ENCODE results near the gene KCNK4. TPM values are rescaled to one million over a fixed set of nuclear protein-coding genes. Genes with fewer than 3 reads are reported as not detected.

KCNK4 gene
- polyA plus RNA-seq, 1 experiment = not detected

DNA sequence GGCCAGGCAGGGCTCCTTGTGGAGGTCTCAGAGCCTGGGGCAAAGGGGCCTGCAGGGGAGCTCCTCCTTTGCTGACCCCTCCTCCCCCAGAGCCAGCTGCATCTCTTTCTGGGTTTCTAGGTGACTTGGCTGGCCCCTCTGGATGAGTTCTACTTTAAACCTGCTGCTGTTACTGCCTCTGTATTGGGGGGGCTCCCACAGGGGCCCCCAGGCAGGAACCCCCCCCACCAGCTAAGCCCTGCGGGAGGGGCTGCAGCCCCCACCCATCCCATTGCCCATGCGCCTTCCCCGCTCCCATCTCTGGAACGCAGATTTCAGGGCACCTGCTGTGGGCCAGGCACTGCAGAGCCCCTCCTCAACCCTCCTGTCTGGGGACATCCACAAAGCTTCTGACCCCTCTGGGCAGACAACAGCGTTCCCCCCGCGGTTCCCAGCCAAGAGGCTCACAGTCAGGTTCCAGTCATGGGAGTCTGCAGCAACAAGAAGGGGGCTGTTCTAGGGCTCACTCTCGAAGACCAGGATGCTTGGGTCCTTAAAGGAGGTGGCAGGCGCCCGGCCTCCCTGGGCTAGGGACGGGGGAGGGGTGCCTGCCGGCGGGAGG, 40.6 kb upstream of the KCNK4 start:
- TF ChIP-seq, protein P1, sequence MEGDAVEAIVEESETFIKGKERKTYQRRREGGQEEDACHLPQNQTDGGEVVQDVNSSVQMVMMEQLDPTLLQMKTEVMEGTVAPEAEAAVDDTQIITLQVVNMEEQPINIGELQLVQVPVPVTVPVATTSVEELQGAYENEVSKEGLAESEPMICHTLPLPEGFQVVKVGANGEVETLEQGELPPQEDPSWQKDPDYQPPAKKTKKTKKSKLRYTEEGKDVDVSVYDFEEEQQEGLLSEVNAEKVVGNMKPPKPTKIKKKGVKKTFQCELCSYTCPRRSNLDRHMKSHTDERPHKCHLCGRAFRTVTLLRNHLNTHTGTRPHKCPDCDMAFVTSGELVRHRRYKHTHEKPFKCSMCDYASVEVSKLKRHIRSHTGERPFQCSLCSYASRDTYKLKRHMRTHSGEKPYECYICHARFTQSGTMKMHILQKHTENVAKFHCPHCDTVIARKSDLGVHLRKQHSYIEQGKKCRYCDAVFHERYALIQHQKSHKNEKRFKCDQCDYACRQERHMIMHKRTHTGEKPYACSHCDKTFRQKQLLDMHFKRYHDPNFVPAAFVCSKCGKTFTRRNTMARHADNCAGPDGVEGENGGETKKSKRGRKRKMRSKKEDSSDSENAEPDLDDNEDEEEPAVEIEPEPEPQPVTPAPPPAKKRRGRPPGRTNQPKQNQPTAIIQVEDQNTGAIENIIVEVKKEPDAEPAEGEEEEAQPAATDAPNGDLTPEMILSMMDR (IDR thresholded peaks at IDR 0.05; ENCODE audit: insufficient read depth, low read depth, low read length) = no peak
- ChIA-PET CTCF (interaction anchor here (0.6 to 8.2 kb wide), 20 partner anchors 8 to 107 kb away, joined by 3 to 92 read pairs (median 6); partner anchors contain the start of genes CATSPERZ, ESRRA, FERMT3 and FKBP2), POLR2A (no interaction called here)
- peak overlapping the region; percentile 79 for H3K4me3 ChIP-seq (ENCODE audit: low read depth, low read length)
- peaks cover 5% of the 10 kb centered on the region for H3K36me3 ChIP-seq (ENCODE audit: control insufficient read depth, insufficient read depth, low read length)
- H3K27me3 ChIP-seq (ENCODE audit: control insufficient read depth, insufficient read depth, low read length) = no peaks in the 10 kb centered on the region
- no peak for DNase-seq (ENCODE audit: low read depth)

DNA sequence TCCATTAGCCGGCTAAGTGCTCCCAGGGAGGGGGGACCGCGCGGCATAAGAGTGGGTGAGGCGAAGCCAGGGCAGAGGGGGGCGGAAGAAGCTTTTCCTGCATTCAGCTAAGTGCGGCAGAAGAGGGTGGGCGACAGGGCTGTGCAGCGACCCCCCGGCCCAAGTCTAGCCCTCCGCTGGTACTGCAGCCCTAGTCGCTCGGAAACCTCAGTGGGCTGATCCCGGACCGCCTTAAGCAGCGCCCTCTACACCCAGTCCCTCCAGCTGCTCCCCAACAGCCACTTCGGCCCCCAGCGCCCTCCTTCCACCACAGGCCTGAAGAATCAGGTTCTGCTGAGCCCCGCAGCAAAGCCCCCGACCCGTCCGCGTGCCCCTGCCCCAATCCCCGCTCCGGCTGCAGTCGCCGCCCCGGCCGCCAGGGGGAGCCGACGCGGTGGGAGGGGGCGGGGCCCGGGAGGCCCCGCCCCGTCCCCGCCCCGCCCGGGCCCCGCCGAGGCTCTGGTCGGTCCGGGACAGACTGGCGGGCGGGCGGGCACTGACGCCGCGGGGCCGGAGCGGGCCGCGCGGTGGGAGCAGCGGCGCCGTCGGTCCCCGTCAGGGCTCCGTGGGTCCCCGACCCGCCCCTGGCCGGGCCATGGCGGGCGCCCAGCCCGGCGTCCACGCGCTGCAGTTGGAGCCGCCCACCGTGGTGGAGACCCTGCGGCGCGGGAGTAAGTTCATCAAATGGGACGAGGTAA, 39.9 kb upstream of the KCNK4 start, which contains the start of gene PLCB3:
PLCB3 (plus strand) TSS at position 515 of the 737 bp plus-strand sequence; CDS start at position 635, 120 bp downstream.
- no peaks in the 10 kb centered on the region for H3K27me3 ChIP-seq (ENCODE audit: control insufficient read depth, insufficient read depth, low read length)
- CTCF ChIA-PET = interaction anchor here (0.6 to 8.2 kb wide), 27 partner anchors 8 to 106 kb away, joined by 3 to 92 read pairs (median 5); partner anchors contain the start of genes CATSPERZ, DNAJC4, ESRRA and FERMT3
- POLR2A ChIA-PET = no interaction called here
- DNase-seq (ENCODE audit: low read depth) = no peak
- H3K4me3 ChIP-seq (ENCODE audit: low read depth, low read length) = peak within 1 kb of the TSS; percentile 79
- TF ChIP-seq, protein P1 (IDR thresholded peaks at IDR 0.05; ENCODE audit: insufficient read depth, low read depth, low read length) = peak; percentile 68
- peaks cover 10% of the 10 kb centered on the region for H3K36me3 ChIP-seq (ENCODE audit: control insufficient read depth, insufficient read depth, low read length)

DNA sequence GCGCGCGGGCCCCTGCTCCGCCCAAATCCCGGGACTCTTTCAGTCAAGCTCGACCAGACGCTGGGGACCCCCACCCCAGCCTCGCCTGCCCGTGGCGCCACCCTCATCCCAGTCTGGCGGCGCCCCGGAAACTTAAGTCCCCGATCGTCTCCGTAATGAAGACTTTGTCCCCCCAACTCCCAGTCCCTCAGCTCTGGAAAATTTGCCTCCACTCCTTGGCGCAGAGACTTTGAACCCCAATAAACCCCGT, 39.4 kb upstream of the KCNK4 start:
- ChIA-PET CTCF (interaction anchor here (0.6 to 8.2 kb wide), 22 partner anchors 9 to 102 kb away, joined by 3 to 92 read pairs (median 6); partner anchors contain the start of genes CATSPERZ, DNAJC4, ESRRA and FERMT3), POLR2A (no interaction called here)
- Histone ChIP-seq H3K27me3 (ENCODE audit: control insufficient read depth, insufficient read depth, low read length) (no peaks in the 10 kb centered on the region), H3K36me3 (ENCODE audit: control insufficient read depth, insufficient read depth, low read length) (peaks cover 15% of the 10 kb centered on the region), H3K4me3 (ENCODE audit: low read depth, low read length) (peak overlapping the region; percentile 79)
- TF ChIP-seq, protein P1 (IDR thresholded peaks at IDR 0.05; ENCODE audit: insufficient read depth, low read depth, low read length) = no peak
- DNase-seq (ENCODE audit: low read depth) = no peak

- CTCF ChIA-PET = interaction anchor here (0.6 to 8.2 kb wide), 20 partner anchors 9 to 109 kb away, joined by 3 to 92 read pairs (median 6); partner anchors contain the start of genes CATSPERZ, DNAJC4, ESRRA and FERMT3
- POLR2A ChIA-PET = interaction anchor here (0.5 to 0.7 kb wide), 3 partner anchors 79 to 1592 kb away, joined by 3 to 14 read pairs (median 6); no protein-coding TSS in a partner anchor
- Histone ChIP-seq H3K4me3 (ENCODE audit: low read depth, low read length) (peak overlapping the region; percentile 79), H3K27me3 (ENCODE audit: control insufficient read depth, insufficient read depth, low read length) (no peaks in the 10 kb centered on the region), H3K36me3 (ENCODE audit: control insufficient read depth, insufficient read depth, low read length) (peaks cover 16% of the 10 kb centered on the region)
- DNase-seq (ENCODE audit: low read depth) = no peak
- TF ChIP-seq, protein P1 (IDR thresholded peaks at IDR 0.05; ENCODE audit: insufficient read depth, low read depth, low read length) = peak; percentile 56
Observed at GRCh38 chr11:64252003-64252872, 38.9 kb upstream of the KCNK4 start.

Data from BJ (cell line).